ENCODE results near the gene STARD9. TPM values are rescaled to one million over a fixed set of nuclear protein-coding genes. Genes with fewer than 3 reads are reported as not detected.
A peak's percentile ranks its signal among the peaks of the same experiment; 100 is the strongest.

The STARD9 gene
- total RNA-seq, 2 experiments from 2014 or later: 12.8 to 13.0 TPM

- POLR2A ChIA-PET: no interaction called here
- CTCF ChIA-PET: interaction anchor here (1.1 to 2.0 kb wide), 4 partner anchors 96 to 499 kb away, joined by 3 to 15 read pairs (median 4); no protein-coding TSS in a partner anchor
- Mint-ChIP-seq H3K27ac (no peak overlapping the region), H3K4me1 (ENCODE audit: low read depth) (peaks cover 5% of the 10 kb centered on the region), H3K9me3 (ENCODE audit: insufficient read depth) (no peaks in the 10 kb centered on the region), H3K36me3 (ENCODE audit: low read depth) (peaks cover 6% of the 10 kb centered on the region), H3K27me3 (ENCODE audit: low read depth) (no peaks in the 10 kb centered on the region), H3K4me3 (no peak overlapping the region)
- DNase-seq (no peak), ATAC-seq (no peak)
Measured at GRCh38 chr15:42705336-42705735, 129.9 kb downstream of the STARD9 start.

- Mint-ChIP-seq H3K4me3 (no peak overlapping the region), H3K4me1 (ENCODE audit: low read depth) (peaks cover 5% of the 10 kb centered on the region), H3K36me3 (ENCODE audit: low read depth) (peaks cover 2% of the 10 kb centered on the region), H3K9me3 (ENCODE audit: insufficient read depth) (no peaks in the 10 kb centered on the region), H3K27ac (no peak overlapping the region), H3K27me3 (ENCODE audit: low read depth) (no peaks in the 10 kb centered on the region)
- DNase-seq (no peak), ATAC-seq (no peak)
- CTCF ChIA-PET: interaction anchor here (1.0 to 2.0 kb wide), 3 partner anchors 217 to 238 kb away, joined by 3 to 15 read pairs (median 5); no protein-coding TSS in a partner anchor
- POLR2A ChIA-PET: no interaction called here
Measured at GRCh38 chr15:42707068-42707467, 131.7 kb downstream of the STARD9 start.

- no peaks in the 10 kb centered on the region for H3K27me3 Mint-ChIP-seq (ENCODE audit: low read depth)
- no peak for ATAC-seq
Measured at GRCh38 chr15:42707873-42708544, 132.6 kb downstream of the STARD9 start.

GRCh38 chr15:42710662-42711061 is 135.3 kb downstream of the STARD9 start:
- Mint-ChIP-seq H3K27me3 (ENCODE audit: low read depth) (no peaks in the 10 kb centered on the region), H3K9me3 (ENCODE audit: insufficient read depth) (no peaks in the 10 kb centered on the region), H3K4me1 (ENCODE audit: low read depth) (peaks cover 5% of the 10 kb centered on the region), H3K27ac (no peak overlapping the region), H3K36me3 (ENCODE audit: low read depth) (peaks cover 2% of the 10 kb centered on the region), H3K4me3 (no peak overlapping the region)
- POLR2A ChIA-PET: no interaction called here
- CTCF ChIA-PET: no interaction called here
- ATAC-seq (no peak), DNase-seq (no peak)

More at GRCh38 chr15:42707873-42708544, 132.6 kb downstream of the STARD9 start:
- POLR2A ChIA-PET: no interaction called here
- H3K36me3 Mint-ChIP-seq (ENCODE audit: low read depth): peaks cover 2% of the 10 kb centered on the region
- H3K27ac Mint-ChIP-seq: no peak overlapping the region
- H3K4me1 Mint-ChIP-seq (ENCODE audit: low read depth): peaks cover 5% of the 10 kb centered on the region
- CTCF ChIA-PET: no interaction called here
- no peak overlapping the region for H3K4me3 Mint-ChIP-seq
- H3K9me3 Mint-ChIP-seq (ENCODE audit: insufficient read depth): no peaks in the 10 kb centered on the region
- no peak for DNase-seq

- peaks cover 2% of the 10 kb centered on the region for H3K36me3 Mint-ChIP-seq (ENCODE audit: low read depth)
- H3K27me3 Mint-ChIP-seq (ENCODE audit: low read depth): no peaks in the 10 kb centered on the region
- ATAC-seq: no peak
- POLR2A ChIA-PET: no interaction called here
- no peak overlapping the region for H3K4me3 Mint-ChIP-seq
- CTCF ChIA-PET: interaction anchor here (1.4 kb wide), 1 partner anchor 215 kb away, joined by 5 read pairs; no protein-coding TSS in a partner anchor
- DNase-seq: no peak
- no peak overlapping the region for H3K27ac Mint-ChIP-seq
- peaks cover 5% of the 10 kb centered on the region for H3K4me1 Mint-ChIP-seq (ENCODE audit: low read depth)
- no peaks in the 10 kb centered on the region for H3K9me3 Mint-ChIP-seq (ENCODE audit: insufficient read depth)
Measured at GRCh38 chr15:42711746-42712145, 136.3 kb downstream of the STARD9 start.

- H3K36me3 Mint-ChIP-seq (ENCODE audit: low read depth): peaks cover 2% of the 10 kb centered on the region
- peaks cover 5% of the 10 kb centered on the region for H3K4me1 Mint-ChIP-seq (ENCODE audit: low read depth)
- ChIA-PET POLR2A (no interaction called here), CTCF (interaction anchor here (1.4 to 1.5 kb wide), 2 partner anchors 209 to 214 kb away, joined by 3 to 5 read pairs; no protein-coding TSS in a partner anchor)
- no peaks in the 10 kb centered on the region for H3K9me3 Mint-ChIP-seq (ENCODE audit: insufficient read depth)
- no peak overlapping the region for H3K27ac Mint-ChIP-seq
- no peaks in the 10 kb centered on the region for H3K27me3 Mint-ChIP-seq (ENCODE audit: low read depth)
- H3K4me3 Mint-ChIP-seq: no peak overlapping the region
- no peak for ATAC-seq
- no peak for DNase-seq
Measured at GRCh38 chr15:42712584-42712983, 137.2 kb downstream of the STARD9 start.

- no peaks in the 10 kb centered on the region for H3K27me3 Mint-ChIP-seq (ENCODE audit: low read depth)
- no peak for ATAC-seq
- H3K9me3 Mint-ChIP-seq (ENCODE audit: insufficient read depth): no peaks in the 10 kb centered on the region
- H3K36me3 Mint-ChIP-seq (ENCODE audit: low read depth): peaks cover 5% of the 10 kb centered on the region
- ChIA-PET CTCF (interaction anchor here (1.0 to 1.6 kb wide), 2 partner anchors 12 to 210 kb away, joined by 4 to 5 read pairs; no protein-coding TSS in a partner anchor), POLR2A (interaction anchor here (1.2 kb wide), 1 partner anchor 14 kb away, joined by 5 read pairs; no protein-coding TSS in a partner anchor)
- no peak overlapping the region for H3K27ac Mint-ChIP-seq
- no peak overlapping the region for H3K4me3 Mint-ChIP-seq
- no peak for DNase-seq
- no peaks in the 10 kb centered on the region for H3K4me1 Mint-ChIP-seq (ENCODE audit: low read depth)
Measured at GRCh38 chr15:42716125-42716524, 140.7 kb downstream of the STARD9 start.

- Mint-ChIP-seq H3K27me3 (ENCODE audit: low read depth) (no peaks in the 10 kb centered on the region), H3K4me1 (ENCODE audit: low read depth) (no peaks in the 10 kb centered on the region), H3K36me3 (ENCODE audit: low read depth) (peaks cover 5% of the 10 kb centered on the region), H3K9me3 (ENCODE audit: insufficient read depth) (no peaks in the 10 kb centered on the region), H3K27ac (no peak overlapping the region), H3K4me3 (no peak overlapping the region)
- CTCF ChIA-PET: interaction anchor here (1.6 kb wide), 2 partner anchors 13 to 210 kb away, joined by 4 to 5 read pairs; no protein-coding TSS in a partner anchor
- POLR2A ChIA-PET: interaction anchor here (1.2 kb wide), 1 partner anchor 14 kb away, joined by 5 read pairs; no protein-coding TSS in a partner anchor
- ATAC-seq (no peak), DNase-seq (no peak)
Measured at GRCh38 chr15:42716626-42717025, 141.2 kb downstream of the STARD9 start.

- Mint-ChIP-seq H3K4me3 (no peak overlapping the region), H3K9me3 (ENCODE audit: insufficient read depth) (no peaks in the 10 kb centered on the region), H3K36me3 (ENCODE audit: low read depth) (peaks cover 15% of the 10 kb centered on the region), H3K27ac (no peak overlapping the region), H3K4me1 (ENCODE audit: low read depth) (no peaks in the 10 kb centered on the region), H3K27me3 (ENCODE audit: low read depth) (no peaks in the 10 kb centered on the region)
- CTCF ChIA-PET: interaction anchor here (0.9 kb wide), 1 partner anchor 204 kb away, joined by 3 read pairs; no protein-coding TSS in a partner anchor
- POLR2A ChIA-PET: interaction anchor here (1.1 kb wide), 1 partner anchor 18 kb away, joined by 3 read pairs; no protein-coding TSS in a partner anchor
- no peak for ATAC-seq
- DNase-seq: no peak
Measured at GRCh38 chr15:42719043-42719442, 143.6 kb downstream of the STARD9 start.

GRCh38 chr15:42720071-42720470 is 144.7 kb downstream of the STARD9 start:
- Mint-ChIP-seq H3K36me3 (ENCODE audit: low read depth) (peaks cover 23% of the 10 kb centered on the region), H3K4me1 (ENCODE audit: low read depth) (no peaks in the 10 kb centered on the region), H3K27me3 (ENCODE audit: low read depth) (no peaks in the 10 kb centered on the region), H3K27ac (peak overlapping the region; percentile 2), H3K9me3 (ENCODE audit: insufficient read depth) (no peaks in the 10 kb centered on the region), H3K4me3 (no peak overlapping the region)
- POLR2A ChIA-PET: interaction anchor here (1.1 kb wide), 1 partner anchor 17 kb away, joined by 3 read pairs; no protein-coding TSS in a partner anchor
- CTCF ChIA-PET: no interaction called here
- ATAC-seq (no peak), DNase-seq (no peak)

GRCh38 chr15:42721016-42721415 is 145.6 kb downstream of the STARD9 start:
- CTCF ChIA-PET: interaction anchor here (1.4 kb wide), 1 partner anchor 205 kb away, joined by 4 read pairs; no protein-coding TSS in a partner anchor
- DNase-seq (no peak), ATAC-seq (no peak)
- Mint-ChIP-seq H3K9me3 (ENCODE audit: insufficient read depth) (no peaks in the 10 kb centered on the region), H3K27me3 (ENCODE audit: low read depth) (no peaks in the 10 kb centered on the region), H3K4me1 (ENCODE audit: low read depth) (no peaks in the 10 kb centered on the region), H3K27ac (no peak overlapping the region), H3K36me3 (ENCODE audit: low read depth) (peaks cover 29% of the 10 kb centered on the region), H3K4me3 (no peak overlapping the region)
- POLR2A ChIA-PET: no interaction called here

GRCh38 chr15:42721916-42722315 is 146.5 kb downstream of the STARD9 start:
- ChIA-PET CTCF (interaction anchor here (1.4 to 1.7 kb wide), 2 partner anchors 69 to 204 kb away, joined by 3 to 4 read pairs; no protein-coding TSS in a partner anchor), POLR2A (no interaction called here)
- no peak for DNase-seq
- no peak for ATAC-seq
- no peaks in the 10 kb centered on the region for H3K27me3 Mint-ChIP-seq (ENCODE audit: low read depth)
- no peak overlapping the region for H3K27ac Mint-ChIP-seq
- peaks cover 31% of the 10 kb centered on the region for H3K36me3 Mint-ChIP-seq (ENCODE audit: low read depth)
- H3K9me3 Mint-ChIP-seq (ENCODE audit: insufficient read depth): no peaks in the 10 kb centered on the region
- H3K4me1 Mint-ChIP-seq (ENCODE audit: low read depth): no peaks in the 10 kb centered on the region
- no peak overlapping the region for H3K4me3 Mint-ChIP-seq

Data from activated CD8-positive, alpha-beta T cell treated with anti-CD3 and anti-CD28 coated beads, Interleukin-2, amount 10 ng/mL, durations not matched to agents 7 days and 5 days (primary cell).